GM10248 (cell line): ENCODE results near the gene SMAP2.

Experiments used
- CTCF ChIA-PET: fragments of 300-600 bp; sonication (Branson Sonifier 250); formaldehyde crosslinking; extraction: SDS; loops from one replicate; lab custom pipeline; 2021; ENCODE audit warnings: antibody characterized with exemption; lab: Yijun Ruan, JAX
- POLR2A ChIA-PET: fragments of 350-650 bp; sonication (Branson Sonifier 250); formaldehyde crosslinking; extraction: SDS; loops from one replicate; lab custom pipeline; 2020; ENCODE audit warnings: antibody characterized with exemption; lab: Yijun Ruan, JAX
- DNase-seq: peaks from one replicate; pipeline ENCODE4 v3.0.0; 2012; ENCODE audit errors: extremely low spot score
- TF ChIP-seq, protein P1 (sequence below): IDR thresholded peaks from 2 replicates; pipeline ENCODE4 v1.5.1; 2012; ENCODE audit warnings: mild to moderate bottlenecking, low read depth; ENCODE audit errors: extremely low read depth, missing control alignments, control extremely low read depth

The SMAP2 gene

DNA sequence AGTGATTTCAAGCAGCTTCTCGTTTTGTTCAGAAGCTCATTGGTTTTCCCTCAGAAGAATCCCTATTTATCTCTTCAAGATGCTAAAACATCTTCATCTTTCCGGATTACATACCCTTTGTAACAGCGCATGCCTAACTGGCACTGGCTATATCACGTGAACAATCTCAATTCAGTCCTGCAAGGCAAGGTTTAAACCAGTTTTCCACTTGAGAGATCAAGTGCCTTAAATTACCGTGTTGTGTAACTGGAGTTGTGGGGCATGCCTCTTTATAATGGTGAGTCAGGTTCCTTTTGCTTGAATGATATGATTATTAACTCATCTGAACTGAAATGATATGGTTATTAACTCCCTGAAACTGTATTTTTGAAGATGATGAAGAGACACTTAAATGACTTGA lies 65.7 kb downstream of the SMAP2 start:
- ChIA-PET POLR2A (no interaction called here), CTCF (interaction anchor here (1.2 to 4.5 kb wide), 3 partner anchors 11 to 21 kb away, joined by 3 to 27 read pairs (median 4); partner anchors contain the start of gene ZFP69B)
- no peak for DNase-seq
- TF ChIP-seq, protein P1, sequence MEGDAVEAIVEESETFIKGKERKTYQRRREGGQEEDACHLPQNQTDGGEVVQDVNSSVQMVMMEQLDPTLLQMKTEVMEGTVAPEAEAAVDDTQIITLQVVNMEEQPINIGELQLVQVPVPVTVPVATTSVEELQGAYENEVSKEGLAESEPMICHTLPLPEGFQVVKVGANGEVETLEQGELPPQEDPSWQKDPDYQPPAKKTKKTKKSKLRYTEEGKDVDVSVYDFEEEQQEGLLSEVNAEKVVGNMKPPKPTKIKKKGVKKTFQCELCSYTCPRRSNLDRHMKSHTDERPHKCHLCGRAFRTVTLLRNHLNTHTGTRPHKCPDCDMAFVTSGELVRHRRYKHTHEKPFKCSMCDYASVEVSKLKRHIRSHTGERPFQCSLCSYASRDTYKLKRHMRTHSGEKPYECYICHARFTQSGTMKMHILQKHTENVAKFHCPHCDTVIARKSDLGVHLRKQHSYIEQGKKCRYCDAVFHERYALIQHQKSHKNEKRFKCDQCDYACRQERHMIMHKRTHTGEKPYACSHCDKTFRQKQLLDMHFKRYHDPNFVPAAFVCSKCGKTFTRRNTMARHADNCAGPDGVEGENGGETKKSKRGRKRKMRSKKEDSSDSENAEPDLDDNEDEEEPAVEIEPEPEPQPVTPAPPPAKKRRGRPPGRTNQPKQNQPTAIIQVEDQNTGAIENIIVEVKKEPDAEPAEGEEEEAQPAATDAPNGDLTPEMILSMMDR, result no peak

DNA sequence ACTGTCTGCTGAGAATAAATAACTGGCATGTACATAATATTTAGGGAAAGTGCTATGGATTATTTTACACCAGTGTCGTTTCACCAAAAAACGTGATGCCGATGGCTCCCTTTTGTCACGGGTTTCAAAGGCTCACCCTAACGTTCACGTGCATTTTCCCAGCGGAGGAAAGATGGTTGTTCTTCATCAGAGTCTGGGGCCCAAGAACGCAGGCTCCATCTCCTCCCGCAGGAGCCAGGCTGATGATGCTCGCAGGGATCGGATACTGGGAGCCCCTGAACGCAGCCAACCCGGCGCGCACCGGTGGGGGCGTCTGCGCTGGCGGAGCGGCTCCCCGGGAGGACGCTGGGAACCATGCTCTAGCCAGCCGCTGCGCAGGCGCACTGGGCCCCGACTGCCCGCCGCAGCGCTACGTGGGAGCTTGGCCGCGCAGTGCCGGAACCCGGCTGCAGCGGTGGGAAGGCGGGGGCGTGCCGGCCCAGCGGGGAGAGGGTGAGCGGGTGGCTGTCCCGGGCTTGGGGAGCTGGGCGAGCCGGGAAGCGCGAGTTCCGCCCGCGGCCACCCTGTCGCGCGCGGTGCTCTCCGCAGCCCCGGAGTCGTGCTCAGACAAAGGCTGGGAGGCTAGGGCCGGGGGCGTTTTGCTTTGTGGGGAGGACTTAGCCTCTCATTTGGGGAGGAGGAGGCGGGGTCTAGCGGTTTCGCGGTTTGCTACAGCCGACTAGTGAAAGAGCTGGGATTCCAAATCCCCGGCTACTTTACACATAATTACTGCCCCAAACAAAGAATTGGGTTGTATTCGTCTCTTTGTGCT lies 76.4 kb downstream of the SMAP2 start, which contains the start of gene ZFP69B:
Gene ZFP69B (plus strand): TSS at position 793 of the 811 bp plus-strand sequence. CDS start 486 bp downstream, outside the sequence.
- peak; percentile 97 for DNase-seq
- ChIA-PET POLR2A (no interaction called here), CTCF (interaction anchor here (1.0 to 2.3 kb wide), 6 partner anchors 10 to 65 kb away, joined by 3 to 7 read pairs (median 3); no protein-coding TSS in a partner anchor)
- TF ChIP-seq, protein P1, result peak; percentile 10

DNA sequence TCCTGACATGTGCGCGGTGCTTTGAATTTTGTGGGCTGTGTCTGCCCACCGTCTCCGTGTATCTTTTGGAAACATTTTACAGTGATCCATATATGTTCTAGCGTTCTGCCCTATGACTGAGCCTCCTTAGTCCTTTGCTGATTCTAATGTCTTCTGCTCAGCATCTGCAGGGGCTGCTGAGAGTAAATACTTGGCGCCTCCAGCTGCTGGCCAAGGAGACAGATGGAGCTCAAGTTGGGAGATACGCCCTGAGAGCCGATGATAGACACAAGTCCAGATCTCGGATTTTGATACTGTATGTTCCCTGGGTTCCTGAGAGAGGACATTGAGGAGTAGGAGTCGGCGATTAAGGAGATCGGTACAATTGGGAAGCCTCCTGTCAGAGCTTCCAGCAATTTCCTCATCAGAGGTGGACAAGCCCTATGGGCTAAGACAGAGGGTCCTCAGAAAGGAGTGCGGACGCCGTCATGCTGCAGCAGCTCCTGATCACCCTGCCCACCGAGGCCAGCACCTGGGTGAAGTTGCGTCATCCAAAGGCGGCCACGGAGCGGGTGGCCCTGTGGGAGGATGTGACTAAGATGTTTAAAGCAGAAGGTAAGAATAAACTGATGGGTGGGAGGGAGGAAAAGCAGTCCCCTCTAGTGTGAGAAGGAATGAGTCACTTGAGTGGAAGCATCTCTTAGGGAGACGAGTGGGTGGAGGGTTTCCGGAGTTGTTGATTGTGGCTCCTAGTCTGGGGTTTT lies 77.1 kb downstream of the SMAP2 start:
- DNase-seq, result peak; percentile 75
- TF ChIP-seq, protein P1, result no peak
- ChIA-PET POLR2A (interaction anchor here (0.5 kb wide), 2 partner anchors 90 to 138 kb away, joined by 3 to 4 read pairs; no protein-coding TSS in a partner anchor), CTCF (interaction anchor here (1.0 to 2.3 kb wide), 6 partner anchors 11 to 64 kb away, joined by 3 to 7 read pairs (median 3); no protein-coding TSS in a partner anchor)

DNA sequence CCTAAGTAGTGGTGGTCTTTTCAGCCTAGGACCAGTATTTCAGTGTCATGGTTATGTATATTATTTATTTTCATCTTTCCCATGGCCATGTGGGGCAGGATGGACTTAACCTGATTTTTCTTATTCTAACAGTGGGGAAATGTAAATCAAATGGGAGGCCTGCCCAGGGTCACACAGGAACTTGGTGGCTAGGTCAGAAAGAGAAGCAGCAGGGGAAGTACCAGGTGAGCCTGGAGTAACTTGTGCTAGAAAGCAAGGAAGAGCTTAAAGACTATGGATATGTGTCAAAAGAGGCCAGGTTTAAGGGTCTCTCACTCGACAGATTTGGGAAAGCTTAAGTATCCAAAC lies 77.7 kb downstream of the SMAP2 start:
- no peak for DNase-seq
- ChIA-PET POLR2A (interaction anchor here (0.5 kb wide), 2 partner anchors 90 to 138 kb away, joined by 3 to 4 read pairs; no protein-coding TSS in a partner anchor), CTCF (interaction anchor here (1.2 to 2.3 kb wide), 3 partner anchors 13 to 27 kb away, joined by 3 to 7 read pairs (median 4); no protein-coding TSS in a partner anchor)
- TF ChIP-seq, protein P1, result no peak

DNA sequence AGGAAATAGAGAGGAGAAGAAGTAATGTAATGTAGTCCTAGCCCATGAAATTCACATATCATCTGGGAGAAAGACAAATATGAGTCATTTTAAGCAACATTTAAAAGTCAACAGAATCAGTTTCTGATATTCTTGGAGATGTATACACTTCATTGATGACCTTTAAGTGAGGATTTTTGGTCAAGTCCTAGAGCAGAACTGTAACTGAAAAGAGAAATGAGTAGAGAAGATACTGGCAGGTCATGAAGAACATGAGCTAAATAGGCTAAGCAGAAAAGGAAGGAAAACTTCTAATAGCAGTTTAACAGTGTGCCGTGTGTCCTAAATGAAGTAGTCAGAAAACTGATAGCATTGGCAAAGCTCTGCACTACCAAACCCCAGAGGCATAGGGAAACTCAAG lies 81.3 kb downstream of the SMAP2 start:
- POLR2A ChIA-PET, result no interaction called here
- TF ChIP-seq, protein P1, result no peak
- no peak for DNase-seq
- CTCF ChIA-PET, result no interaction called here

DNA sequence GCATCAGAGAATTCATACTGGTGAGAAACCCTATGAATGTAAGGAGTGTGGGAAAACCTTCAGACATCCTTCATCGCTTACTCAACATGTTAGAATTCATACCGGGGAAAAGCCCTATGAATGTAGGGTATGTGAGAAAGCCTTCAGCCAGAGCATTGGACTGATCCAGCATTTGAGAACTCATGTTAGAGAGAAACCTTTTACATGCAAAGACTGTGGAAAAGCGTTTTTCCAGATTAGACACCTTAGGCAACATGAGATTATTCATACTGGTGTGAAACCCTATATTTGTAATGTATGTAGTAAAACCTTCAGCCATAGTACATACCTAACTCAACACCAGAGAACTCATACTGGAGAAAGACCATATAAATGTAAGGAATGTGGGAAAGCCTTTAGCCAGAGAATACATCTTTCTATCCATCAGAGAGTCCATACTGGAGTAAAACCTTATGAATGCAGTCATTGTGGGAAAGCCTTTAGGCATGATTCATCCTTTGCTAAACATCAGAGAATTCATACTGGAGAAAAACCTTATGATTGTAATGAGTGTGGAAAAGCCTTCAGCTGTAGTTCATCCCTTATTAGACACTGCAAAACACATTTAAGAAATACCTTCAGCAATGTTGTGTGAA lies 89.5 kb downstream of the SMAP2 start:
- DNase-seq, result no peak
- POLR2A ChIA-PET, result no interaction called here
- CTCF ChIA-PET, result no interaction called here
- TF ChIP-seq, protein P1, result no peak
